Activated CD8-positive, alpha-beta memory T cell treated with anti-CD3 and anti-CD28 coated beads for 24 hours (primary cell): ENCODE data around the gene ZNF25.
"Not testable (repeated sequence)": the region's sequence is repeated elsewhere in the genome, so short reads cannot be mapped to it uniquely, and the experiment has no call there.

ENCODE experiments used
- DNase-seq: peaks from one replicate; pipeline ENCODE4 v3.0.0-alpha.2; 2020

ZNF25 gene

DNA sequence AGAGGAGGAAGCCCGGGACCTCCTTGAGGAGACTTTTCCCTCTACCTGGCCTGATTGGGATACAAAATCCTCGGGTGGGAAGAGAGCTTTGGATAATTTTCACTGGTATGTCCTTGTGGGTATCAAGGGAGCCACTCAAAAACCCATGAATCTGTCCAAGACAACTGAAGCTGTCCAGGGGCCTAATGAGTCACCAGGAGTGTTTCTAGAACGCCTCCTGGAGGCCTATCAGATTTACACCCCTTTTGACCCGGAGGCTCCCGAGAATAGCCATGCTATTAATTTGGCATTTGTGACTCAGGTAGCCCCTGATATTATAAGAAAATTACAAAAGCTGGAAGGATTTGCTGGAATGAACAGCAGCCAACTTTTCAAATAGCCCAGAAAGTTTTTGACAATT lies 38.6 kb downstream of the ZNF25 start:
- DNase-seq: no peak

DNA sequence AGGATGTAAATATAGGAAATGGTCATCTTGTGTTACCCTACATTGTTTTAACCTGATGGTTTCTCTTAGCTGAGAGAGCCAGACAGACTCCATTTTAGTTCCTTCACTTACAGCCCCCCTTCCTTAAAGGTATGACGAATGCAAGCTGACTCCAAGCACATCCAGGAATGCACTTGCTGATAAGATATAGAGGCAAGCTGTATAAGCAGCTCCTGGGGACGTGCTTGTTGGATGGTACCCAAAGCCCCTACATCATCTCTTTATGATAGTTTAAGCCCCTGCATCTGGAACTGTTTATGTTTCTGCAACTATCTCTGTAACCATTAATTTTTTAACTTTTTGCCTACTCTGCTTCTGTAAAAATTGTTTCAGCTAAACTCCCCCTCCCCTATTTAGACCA lies 41.7 kb downstream of the ZNF25 start:
- DNase-seq: no peak

DNA sequence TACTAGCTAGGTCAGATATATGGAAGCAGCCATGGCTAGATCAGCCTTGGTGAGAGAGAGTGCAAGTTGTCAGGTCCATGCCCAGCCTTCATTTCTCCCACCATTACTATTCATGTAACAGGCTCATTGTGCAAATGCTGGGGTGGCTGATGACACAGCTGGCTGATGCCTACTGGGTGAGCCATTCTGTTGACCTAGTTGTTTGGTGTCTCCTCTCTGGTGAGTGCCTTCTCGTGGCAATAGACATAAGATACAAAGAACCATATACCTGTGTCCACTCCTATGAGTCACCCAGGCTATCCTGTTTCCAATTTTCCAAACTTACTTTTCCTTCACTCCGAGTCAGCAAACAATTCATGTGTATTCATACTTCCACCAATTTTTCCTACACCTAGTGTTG lies 46.0 kb downstream of the ZNF25 start:
- DNase-seq: no peak

DNA sequence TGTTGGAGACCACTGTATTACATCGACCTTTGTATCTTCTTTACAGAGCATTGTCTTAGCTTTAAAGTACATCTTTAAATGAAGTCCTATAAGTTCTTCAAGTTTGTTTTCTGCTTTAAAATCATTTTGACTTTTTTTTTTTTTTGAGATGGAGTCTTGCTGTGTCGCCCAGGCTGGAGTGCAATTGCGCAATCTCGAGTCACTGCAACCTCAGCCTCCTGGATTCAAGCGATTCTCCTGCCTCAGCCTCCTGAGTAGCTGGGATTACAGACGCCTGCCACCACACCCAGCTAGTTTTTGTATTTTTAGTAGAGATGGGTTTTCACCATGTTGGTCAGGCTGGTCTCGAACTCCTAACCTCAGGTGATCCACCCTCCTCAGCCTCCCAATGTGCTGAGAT lies 68.3 kb downstream of the ZNF25 start:
- not testable (repeated sequence) for DNase-seq

DNA sequence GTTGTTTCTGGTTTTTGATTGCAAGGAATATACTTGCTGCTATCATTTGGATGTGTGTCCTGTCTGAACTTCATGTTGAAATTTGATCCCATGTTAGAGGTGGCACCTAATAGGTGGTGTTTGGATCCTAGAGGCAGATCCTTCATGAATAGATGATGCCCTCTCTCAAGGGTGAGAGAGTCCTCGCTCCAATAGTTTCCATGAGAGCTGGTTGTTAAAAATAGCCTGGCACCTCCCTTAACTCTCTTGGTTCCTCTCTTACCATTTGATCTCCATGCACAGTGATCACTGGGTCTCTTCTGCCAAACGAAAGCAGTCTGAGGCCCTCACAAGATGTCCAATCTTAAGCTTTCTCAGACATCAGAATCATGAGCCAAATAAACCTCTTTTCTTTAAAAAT lies 70.1 kb downstream of the ZNF25 start:
- no peak for DNase-seq
